Keratinocyte (primary cell): Measurements from ENCODE around the gene DNAH3.

ENCODE experiments used
- EZH2 ChIP-seq: IDR thresholded peaks from one replicate; pipeline ENCODE4 v1.6.1; 2012; ENCODE audit warnings: inconsistent platforms, mild to moderate bottlenecking, low read length, moderate library complexity
- TF ChIP-seq, protein P1 (sequence below), 3 experiments: IDR thresholded peaks in 1 of 3; conservative IDR thresholded peaks in 1 of 3; optimal IDR thresholded peaks in 1 of 3; 2 replicates in 2 of 3; 3 replicates in 1 of 3; pipeline versions ENCODE3 to v1.5.1; 2011; ENCODE audit warnings: low read length in 3 of 3, mild to moderate bottlenecking in 3 of 3, moderate library complexity in 2 of 3, control low read depth in 1 of 3, inconsistent platforms in 1 of 3; ENCODE audit not compliant: insufficient read depth in 2 of 3; ENCODE audit errors: extremely low read depth in 1 of 3

DNA sequence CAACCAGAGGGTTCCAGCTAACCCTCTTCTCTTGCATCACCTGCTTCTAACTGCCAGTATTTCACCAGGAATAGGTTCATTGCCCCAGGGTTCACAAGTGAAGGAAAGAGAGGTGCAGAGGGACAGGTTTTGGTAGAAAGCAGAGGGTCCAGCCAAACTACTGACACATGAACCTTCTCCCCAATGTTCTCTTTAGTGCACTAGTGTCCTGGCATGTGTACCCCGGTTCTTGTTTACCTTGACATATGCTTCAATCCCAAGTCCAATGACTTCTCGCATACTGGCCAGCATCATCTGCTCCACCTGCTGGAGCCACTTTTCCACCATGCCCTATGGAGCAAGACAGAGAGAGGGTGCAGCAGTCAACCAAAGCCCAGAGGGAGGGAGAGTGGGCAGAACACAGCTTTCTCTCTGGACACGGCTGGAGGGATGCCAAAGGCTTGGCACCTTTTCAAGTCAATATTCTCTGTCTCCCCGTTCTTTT is 90.6 kb downstream of the DNAH3 start:
- TF ChIP-seq, protein P1, sequence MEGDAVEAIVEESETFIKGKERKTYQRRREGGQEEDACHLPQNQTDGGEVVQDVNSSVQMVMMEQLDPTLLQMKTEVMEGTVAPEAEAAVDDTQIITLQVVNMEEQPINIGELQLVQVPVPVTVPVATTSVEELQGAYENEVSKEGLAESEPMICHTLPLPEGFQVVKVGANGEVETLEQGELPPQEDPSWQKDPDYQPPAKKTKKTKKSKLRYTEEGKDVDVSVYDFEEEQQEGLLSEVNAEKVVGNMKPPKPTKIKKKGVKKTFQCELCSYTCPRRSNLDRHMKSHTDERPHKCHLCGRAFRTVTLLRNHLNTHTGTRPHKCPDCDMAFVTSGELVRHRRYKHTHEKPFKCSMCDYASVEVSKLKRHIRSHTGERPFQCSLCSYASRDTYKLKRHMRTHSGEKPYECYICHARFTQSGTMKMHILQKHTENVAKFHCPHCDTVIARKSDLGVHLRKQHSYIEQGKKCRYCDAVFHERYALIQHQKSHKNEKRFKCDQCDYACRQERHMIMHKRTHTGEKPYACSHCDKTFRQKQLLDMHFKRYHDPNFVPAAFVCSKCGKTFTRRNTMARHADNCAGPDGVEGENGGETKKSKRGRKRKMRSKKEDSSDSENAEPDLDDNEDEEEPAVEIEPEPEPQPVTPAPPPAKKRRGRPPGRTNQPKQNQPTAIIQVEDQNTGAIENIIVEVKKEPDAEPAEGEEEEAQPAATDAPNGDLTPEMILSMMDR (optimal IDR thresholded peaks at IDR 0.05 in 1 of 3, IDR thresholded peaks at IDR 0.05 in 1 of 3, conservative IDR thresholded peaks at IDR 0.05 in 1 of 3; ENCODE audit: extremely low read depth in 1 of 3, insufficient read depth in 2 of 3, low read length in 3 of 3) = no peak
- TF ChIP-seq EZH2 = no peak
